Stimulated activated CD4-positive, alpha-beta T cell treated with anti-CD3 and anti-CD28 coated beads, Interleukin-2, amount 100 ng/mL, for 48 hours (primary cell): Measurements from ENCODE around the gene NBPF4.
"Not testable (repeated sequence)": the region's sequence is repeated elsewhere in the genome, so short reads cannot be mapped to it uniquely, and the experiment has no call there.

Source experiments
- DNase-seq, 2 donors: peaks; one replicate each; pipeline ENCODE4 v3.0.0-alpha.2; 2020

Gene NBPF4, protein sequence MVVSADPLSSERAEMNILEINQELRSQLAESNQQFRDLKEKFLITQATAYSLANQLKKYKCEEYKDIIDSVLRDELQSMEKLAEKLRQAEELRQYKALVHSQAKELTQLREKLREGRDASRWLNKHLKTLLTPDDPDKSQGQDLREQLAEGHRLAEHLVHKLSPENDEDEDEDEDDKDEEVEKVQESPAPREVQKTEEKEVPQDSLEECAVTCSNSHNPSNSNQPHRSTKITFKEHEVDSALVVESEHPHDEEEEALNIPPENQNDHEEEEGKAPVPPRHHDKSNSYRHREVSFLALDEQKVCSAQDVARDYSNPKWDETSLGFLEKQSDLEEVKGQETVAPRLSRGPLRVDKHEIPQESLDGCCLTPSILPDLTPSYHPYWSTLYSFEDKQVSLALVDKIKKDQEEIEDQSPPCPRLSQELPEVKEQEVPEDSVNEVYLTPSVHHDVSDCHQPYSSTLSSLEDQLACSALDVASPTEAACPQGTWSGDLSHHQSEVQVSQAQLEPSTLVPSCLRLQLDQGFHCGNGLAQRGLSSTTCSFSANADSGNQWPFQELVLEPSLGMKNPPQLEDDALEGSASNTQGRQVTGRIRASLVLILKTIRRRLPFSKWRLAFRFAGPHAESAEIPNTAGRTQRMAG

DNA sequence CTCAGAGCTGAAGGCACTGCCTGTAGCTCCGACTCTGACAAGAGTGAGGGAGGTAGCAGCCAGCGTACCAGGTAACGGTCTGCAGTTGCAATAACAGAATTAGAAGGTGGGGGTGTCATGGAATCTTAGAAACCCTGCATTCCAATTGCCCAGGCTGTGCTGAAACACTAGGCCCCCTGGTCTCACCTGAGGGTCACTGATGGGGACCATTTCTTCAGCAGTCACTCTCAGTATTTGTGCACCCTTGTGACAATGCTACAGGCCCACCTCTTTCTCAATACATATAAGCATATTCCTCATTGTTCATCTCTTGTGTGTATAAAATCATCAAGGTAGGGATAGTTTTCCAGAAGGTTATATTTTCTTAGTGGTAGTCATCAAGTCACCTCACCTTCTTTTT lies at the start of gene NBPF4:
NBPF4 (minus strand) TSS at position 101 of the 400 bp plus-strand sequence. CDS start 315 bp downstream, outside the sequence.
- not testable (repeated sequence) for DNase-seq

DNA sequence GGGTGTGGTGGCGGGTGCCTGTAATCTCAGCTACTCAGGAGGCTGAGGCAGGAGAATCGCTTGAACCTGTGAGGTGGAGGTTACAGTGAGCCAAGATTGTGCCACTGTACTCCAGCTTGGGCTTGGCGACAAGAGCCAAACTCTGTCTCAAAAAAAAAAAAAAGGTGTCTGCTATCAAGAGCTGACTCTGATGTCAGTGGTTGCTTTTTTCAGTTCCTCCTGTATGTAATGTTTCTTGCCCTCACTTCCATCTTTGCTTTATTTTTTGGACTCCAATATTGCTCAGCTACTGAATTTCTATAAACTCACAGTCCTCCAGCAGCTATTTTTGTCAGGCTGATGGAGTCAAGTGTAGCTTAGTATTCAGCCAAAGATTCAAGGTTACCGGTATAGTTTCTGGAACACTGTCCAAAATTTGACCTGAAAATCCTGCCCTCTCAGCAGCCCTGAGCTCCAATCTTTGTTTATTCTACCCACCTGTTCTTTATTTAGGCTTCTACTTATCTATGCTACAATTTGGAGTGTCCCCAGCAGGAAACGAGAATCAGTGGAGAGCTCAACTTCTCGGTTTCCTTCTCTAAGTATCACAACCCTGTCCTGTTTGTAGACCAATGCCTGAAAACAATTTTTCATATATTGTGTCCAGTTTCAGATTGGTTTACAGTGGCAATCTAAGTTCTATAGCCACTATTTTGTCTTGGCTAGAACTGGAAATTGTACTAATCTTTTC lies 38.8 kb upstream of the NBPF4 start:
- not testable (repeated sequence) for DNase-seq

- not testable (repeated sequence) for DNase-seq
Observed at GRCh38 chr1:108272485-108273327, 28.8 kb upstream of the NBPF4 start.

DNA sequence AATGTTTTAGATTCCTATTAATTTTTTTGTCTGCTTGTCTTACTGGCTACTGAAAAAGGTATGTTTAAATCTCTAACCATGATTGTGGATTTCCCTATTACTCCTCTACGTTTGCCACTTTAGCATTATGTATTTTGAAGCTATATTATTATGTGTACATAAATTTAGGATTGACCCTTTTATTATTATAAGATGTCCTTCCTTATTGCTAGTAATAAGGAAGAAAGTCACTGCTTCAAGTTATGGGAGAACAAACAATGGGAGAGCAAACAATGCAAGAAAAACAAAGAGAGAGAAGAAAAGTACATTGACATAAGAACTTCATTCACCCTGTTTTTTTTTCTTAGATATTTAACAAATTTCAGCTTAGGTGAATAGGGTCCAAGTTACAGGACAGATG lies 23.2 kb upstream of the NBPF4 start:
- not testable (repeated sequence) for DNase-seq

- DNase-seq = not testable (repeated sequence)
Observed at GRCh38 chr1:108261967-108262366, 18.1 kb upstream of the NBPF4 start.

DNA sequence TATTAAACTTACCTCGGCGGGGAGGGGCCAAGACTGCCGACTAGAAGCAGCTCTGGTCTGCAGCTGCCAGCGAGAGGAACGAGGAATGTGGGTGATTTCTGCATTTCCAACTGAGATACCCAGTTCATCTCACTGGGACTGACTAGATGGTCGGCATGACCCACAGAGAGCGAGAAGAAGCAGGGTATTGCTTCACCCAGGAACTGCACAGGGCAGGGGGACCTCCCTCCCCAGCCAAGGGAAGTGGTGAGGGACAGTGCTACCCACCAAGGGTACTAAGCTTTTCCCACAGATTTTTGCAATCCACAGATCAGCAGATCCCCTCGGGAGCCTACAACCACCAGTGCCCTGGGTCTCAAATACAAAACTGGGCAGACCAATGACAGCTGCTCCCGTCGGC lies 17.6 kb upstream of the NBPF4 start:
- DNase-seq = not testable (repeated sequence)

DNA sequence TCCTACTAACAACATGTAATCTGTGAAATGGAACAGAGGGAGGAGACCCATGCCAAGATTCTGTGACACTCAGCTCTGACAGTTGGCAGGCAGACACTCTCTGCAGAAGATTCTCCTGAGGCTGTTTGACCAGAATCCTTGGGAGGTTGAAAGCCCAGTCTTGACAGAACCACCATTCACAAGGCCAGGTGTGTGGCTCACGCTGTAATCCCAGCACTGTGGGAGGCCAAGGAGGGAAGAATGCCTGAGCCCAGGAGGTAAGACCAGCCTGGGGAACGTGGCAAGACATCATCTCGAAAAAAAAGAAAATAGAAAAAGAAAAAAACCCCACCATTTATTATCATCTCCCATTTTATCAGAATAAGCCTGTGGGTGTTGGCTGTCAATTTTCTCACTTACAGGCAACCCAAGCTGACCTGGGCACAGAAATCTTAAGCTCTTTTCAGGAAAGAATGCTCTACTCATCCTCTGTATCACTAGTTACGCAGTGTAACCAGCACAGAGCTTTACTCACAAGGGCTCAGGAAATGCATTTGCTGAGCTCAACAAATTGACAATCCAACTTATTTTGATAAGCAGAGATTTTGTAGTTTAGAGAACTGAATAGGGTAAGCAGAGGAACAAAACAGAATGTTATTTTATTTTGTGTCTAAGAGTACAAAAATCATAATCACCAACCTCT lies 16.8 kb upstream of the NBPF4 start:
- DNase-seq = not testable (repeated sequence)

- not testable (repeated sequence) for DNase-seq
Observed at GRCh38 chr1:108255426-108255825, 11.6 kb upstream of the NBPF4 start.

DNA sequence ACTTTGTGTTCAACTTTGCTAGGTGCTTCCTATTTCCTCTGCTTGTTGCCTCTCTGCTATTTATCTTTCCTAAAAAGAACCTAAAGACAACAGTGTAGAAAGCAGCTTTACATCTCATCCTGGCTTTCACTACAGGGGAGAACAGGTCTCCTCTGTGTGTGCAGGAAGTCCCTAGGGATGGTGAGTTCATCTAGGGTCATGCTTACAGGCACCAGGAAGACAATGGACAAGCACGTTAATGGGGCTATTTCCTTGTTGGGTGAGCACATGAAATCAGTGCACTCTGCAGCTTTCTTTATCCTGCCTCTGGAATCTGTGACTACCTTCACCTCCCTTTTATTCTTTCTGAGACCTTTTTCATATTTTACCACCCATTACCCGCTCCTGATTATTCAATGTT lies 4.5 kb downstream of the NBPF4 start:
- not testable (repeated sequence) for DNase-seq

DNA sequence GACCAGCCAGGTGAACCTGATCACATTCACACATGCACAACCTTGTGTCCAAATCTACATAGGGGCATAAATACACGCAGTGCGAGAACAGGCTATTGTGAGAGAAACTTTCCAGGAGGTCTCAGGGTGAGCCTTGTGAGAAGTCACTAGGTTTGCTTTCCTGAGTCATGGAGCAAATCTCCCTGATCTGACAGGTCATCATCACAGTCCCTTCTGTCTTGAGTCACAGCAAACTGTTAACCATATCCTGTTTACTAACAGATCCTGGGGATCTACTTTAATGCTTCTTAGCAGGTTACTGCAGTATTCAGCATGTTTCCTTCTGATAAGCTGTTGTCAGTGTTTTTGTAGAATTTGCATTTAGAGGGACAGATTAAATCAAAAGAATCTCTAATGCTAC lies 8.6 kb downstream of the NBPF4 start:
- DNase-seq = not testable (repeated sequence)

- not testable (repeated sequence) for DNase-seq
Observed at GRCh38 chr1:108232183-108232582, 11.7 kb downstream of the NBPF4 start.

DNA sequence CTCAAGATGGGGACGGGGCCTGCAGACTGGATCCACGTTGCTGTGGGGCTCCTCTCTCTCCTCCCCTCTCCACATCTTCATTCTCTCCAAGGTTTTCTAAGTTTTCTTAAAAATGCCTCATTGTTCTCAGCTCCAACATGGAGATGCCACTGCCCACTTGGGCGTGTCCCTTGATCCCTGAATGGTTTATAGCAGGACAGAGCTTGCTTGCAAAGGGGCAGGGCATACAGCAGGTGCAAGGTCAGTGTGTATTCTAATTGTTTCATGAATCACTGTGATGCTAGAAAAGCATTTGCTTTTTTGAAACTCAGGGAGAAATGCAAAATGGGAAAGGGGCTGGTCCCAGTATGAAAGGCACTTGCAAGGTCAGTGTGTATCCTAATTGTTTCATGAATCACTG lies 13.9 kb downstream of the NBPF4 start:
- not testable (repeated sequence) for DNase-seq

GRCh38 chr1:108227772-108228171 lies 16.1 kb downstream of the NBPF4 start:
- DNase-seq = not testable (repeated sequence)

DNA sequence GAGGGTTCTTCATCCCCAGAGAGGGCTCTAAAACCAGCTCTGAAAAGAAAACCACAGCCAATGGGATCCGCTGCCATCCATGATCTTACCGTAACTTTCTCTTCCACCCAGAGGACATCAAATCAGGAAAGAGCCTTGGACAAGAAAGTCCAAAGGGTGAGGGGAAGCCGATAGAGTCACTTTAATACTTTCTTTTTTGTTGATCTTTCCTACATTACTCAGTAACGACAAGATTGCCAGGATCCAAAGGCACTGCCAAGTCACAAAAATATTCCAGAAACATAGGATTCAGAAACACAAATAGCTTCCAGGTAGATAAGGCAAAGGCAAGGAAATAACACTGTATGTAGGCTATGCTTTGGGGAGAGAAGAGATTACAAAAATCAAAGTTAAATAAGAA lies 17.0 kb downstream of the NBPF4 start:
- not testable (repeated sequence) for DNase-seq

GRCh38 chr1:108223226-108223625 lies 20.6 kb downstream of the NBPF4 start:
- DNase-seq = not testable (repeated sequence)

GRCh38 chr1:108217515-108218174 lies 26.2 kb downstream of the NBPF4 start:
- not testable (repeated sequence) for DNase-seq

GRCh38 chr1:108217007-108217406 lies 26.9 kb downstream of the NBPF4 start:
- not testable (repeated sequence) for DNase-seq

DNA sequence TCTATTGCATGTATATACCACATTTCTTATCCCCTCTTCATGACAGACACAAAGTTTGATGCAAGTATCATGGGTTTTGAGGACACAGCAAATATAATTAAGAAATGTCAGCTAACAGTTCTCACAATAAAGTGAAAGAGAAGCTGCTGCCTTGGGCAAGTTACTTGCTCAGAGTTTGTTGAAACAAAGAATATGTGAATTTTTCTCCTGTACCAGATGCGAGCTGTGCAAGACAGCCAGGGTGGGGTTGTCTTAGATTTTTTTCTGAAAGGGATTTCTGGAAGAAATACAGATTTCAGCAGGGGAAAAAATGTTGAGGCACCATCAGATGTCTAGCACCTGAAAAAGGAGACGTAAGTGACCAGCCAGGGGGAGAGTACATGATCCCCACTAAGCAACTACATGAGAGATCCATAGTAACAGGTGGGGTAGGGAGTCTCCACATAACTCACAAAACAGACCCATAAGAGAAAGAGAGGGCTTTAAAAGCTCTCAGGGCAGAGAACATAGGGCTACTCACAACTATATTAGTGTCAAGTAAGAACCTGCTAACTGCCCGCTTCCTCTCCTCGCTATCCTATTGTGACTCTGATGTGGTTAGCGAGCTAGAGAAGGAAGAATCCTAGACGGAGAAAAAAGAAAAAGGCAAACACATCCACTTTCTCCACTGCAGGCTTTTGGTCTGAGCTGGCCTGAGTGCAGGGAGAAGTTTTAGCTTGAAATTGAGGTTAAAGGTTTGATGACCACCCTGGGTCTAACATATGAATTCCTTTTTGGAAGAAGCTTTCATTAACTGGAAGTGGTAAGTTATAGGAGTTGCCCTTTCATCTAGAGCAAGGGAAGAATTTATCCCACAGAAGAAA lies 27.6 kb downstream of the NBPF4 start:
- not testable (repeated sequence) for DNase-seq

- not testable (repeated sequence) for DNase-seq
Observed at GRCh38 chr1:108214641-108215465, 29.0 kb downstream of the NBPF4 start.
